ENCODE results near the gene RALGAPA2.

- TF ChIP-seq CTCF (IDR thresholded peaks at IDR 0.05) = no peak
- no peak for TF ChIP-seq POLR2A (IDR thresholded peaks at IDR 0.05)
Measured at GRCh38 chr20:20483328-20483727, 229.1 kb downstream of the RALGAPA2 start.

All from Peyer's patch (tissue), 4 donors.